Activated T-helper 9 cell treated with anti-CD3 and anti-CD28 coated beads, Interleukin-2, amount 50 U/mL, for 16 hours (primary cell): Measurements from ENCODE around the gene CHDH.

ENCODE experiments used
- DNase-seq: peaks from one replicate; pipeline ENCODE4 v3.0.0-alpha.2; 2020; ENCODE audit warnings: low read depth

CHDH gene

DNA sequence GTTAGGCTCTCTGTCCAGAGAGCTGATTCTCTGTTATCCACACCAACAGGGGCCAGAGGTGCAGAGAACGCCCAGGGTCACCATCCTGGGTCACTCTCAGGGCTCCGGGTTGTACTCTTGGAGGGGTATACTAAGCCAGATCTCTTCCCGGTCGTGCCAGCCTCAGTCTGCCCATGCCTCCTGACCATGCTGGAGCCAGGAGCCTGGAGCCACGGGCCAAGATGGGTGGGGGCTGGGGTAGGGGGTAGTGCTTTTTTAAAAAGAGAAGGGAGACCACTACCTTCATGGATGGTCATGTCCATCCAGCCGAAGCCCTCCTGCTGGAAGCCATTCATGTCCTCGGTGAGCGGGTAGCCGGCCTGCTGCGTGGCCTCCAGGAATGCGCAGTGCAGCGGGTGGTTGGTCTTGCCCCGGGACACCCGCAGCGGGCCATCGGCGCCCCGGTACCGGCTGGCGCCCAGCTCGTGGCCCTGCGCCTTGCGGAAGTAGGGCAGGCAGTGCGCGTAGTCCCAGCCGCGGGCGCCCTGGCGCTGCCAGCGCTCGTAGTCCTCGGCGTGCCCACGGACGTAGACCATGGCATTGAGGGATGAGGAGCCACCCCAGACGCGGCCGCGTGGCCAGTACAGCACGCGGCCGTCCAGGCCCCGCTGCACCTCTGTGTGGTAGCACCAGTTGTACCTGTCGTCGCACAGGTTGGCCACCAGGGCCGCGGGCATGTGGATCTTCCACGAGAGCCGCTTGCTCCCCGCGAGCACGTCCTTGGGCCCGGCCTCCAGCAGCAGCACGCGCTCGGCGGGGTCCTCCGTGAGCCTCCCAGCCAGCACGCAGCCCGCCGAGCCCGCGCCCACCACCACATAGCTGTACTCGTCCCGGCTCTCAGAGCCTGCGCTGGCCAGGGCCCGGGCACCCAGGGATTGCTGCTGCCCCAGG is 22.9 kb downstream of the CHDH start:
- no peak for DNase-seq

DNA sequence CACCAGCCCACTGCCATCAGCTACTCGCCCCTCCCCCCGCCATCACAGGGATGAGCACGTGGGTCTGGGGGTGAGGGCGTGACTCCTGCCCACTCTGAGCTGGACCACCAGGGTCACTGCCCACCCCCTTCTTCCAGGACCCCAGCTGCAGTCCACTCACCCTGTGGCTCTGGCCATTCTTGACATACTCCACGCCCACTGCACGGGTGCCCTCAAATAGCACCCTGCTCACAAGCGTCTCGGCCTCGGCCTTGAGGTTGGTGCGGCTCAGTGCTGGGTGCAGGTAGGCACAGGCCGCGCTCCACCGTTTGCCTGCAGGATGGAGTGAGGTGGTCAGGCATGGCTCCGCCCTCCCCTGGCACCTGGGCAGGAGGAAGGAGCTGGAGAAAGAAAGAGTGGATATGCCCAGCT is 23.9 kb downstream of the CHDH start:
- DNase-seq, result no peak

DNA sequence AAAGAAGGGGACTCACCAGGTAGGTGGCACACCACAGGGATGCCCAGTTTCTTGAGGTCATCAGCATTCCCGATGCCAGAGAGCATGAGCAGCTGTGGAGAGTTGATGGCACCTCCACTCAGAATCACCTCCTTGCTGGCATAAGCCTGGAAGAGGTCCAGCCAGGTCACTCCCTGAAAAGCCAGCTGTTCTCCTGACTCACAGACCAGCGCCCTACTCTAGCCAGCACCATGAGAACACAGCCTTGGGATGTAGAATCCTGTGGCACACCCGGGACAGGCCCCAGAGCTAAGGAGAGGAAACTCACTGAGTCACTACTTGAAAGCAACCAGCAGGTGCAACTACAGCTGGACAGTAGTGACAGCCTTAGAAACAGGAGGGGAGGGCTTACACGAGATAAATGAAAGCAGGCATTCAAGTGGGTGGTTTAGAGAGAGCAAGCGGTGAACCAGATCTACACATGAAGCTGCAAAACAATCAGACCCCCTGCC is 24.5 kb downstream of the CHDH start:
- no peak for DNase-seq

DNA sequence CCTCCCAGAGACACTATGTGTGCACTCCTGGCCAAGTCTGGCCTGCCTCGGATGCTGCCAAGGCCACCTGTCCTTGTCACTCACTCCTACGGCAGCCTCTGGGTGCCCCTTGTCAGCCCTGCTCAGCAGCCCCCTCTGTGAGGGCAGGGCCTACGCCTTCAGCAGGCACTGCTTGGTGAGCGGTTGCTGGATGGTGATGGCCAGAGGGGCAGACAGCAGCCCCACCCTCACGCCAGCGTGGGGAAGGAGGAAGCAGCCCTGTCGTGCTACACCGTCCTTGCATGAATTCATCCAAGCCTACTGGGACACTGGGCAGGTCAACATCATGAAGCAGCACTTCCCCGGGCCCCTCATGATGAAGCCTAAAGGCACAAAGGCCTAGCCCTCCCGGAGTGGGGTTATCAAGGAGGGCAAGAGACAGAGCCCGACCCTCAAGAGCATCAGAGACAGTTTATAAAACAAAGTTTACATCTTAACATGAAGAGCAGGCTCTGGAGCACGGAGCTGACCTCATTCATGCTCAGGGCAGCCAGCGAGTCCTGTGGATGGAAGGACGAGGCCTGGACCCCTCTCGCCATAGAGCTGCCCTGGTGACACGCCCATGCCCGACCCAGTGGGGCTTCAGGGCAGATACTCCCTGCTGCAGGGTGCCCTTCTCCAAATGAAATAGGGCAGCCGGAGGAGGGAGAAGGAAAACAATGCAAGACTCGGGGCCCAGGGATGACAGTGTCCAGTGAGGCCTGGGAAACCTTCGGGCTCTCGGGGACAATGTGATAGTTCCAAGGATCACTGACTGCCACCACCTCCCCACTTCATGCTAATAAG is 25.3 kb downstream of the CHDH start:
- DNase-seq, result no peak

DNA sequence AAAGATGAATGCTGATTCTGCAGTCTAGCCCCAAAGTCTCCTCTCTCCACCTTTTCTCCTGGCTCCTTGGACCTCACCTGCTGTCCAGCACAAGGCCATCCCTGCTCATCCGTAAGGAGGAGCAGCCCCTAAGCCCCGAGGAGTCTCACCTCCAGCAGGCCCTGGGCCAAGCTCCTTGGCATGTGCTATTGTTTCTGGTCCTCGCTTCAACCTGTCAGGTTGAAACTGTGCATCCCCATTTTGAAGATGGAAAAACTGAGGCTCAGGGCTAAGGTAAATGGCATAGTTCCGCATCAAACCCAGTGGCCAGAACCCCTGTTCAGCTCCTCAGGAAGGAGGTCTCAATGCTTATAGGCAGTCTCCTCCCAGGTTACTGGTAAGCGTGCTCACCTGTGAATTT is 26.1 kb downstream of the CHDH start:
- no peak for DNase-seq

DNA sequence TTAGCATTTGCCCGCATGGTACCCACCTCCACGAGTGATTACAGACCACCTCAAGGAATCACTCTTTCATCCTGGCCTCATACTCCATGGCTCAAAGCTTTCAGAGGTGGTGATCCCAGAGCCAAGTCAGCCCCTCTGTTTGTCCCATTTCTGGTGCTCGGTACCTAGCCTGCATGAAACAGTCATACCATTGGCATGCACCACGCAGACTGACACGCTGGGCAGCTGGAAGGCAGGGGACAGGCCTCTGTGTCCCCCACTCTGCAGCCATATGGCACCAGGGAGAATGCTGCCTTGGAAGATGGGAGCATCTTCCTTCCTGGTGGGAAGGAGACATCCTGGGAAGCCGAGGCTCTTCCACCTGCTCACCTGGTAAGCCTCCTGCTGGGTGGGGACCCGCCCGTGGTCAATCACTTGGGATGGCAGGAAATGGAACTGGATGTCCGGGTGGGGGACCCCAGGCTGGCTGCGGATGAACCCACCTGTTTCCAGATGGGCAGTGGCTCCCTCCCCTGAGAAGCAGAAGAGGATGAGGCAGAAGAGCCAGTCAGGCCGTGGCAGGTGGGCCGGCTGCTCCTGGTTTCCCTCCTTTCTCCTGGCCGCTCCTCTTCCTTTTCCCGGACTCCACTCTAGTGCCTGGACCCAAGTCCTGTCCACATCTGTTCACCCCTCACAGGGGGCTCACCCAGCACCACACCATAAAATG is 26.9 kb downstream of the CHDH start:
- no peak for DNase-seq

DNA sequence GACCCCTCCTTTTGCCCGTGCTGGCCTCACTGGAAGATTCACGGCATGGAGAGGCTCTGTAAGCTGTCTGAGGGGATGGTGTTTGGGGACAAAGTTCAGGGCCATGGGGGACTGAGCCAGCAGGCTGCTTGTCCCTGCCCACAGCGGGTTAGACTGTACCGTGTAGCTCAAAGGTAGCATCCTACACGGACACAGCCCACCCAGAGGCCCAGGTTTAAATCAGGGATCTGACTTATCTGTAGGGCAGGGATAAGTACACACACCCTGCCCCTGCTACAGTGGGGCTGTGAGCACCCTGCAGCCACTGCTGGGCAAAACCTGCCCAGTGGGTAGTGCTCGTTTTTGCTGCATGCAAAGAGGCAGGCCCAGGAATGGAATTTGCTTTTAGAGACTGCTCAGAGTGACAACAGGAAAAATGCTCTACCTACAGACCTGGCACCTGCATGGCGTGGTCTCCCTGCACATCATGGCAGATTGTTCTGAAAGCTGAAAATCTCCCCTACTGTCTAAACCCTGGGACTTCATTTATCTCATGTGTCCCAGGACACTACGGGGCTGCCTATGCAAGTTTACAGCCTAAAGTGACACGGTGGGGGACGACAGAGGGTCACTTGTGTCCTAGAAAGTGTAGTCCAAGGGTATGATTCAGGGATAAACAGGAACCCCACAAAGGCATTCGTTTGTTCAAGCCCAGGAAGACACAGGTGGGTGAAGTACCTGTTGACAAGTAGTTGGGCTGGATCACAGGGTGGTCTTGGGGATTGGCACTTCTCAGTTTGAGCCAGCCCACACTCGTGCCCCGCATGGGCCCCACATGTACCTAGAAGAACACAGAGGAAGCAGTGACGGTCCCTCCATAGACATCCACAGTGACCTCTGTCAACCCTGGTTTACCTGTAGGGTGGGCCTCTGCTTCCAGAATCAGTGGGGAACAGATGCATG is 27.7 kb downstream of the CHDH start:
- DNase-seq, result no peak

DNA sequence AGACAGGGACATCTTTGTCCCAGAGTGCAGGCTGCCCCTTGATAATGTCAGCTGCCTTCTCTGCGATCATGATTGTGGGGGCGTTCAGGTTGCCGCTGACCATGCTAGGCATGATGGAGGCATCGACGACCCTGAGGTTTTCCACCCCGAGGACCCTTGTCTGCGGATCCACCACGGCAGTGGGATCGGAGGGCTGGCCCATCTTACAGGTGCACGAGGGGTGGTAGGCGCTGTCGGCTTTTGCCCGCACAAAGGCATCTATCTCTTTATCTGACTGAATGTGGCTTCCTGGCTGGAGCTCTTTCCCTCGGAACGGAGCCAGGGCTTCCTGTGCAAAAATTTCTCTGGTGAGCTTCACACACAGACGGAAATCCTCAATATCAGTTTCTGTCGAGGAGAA is 28.4 kb downstream of the CHDH start:
- DNase-seq, result no peak

DNA sequence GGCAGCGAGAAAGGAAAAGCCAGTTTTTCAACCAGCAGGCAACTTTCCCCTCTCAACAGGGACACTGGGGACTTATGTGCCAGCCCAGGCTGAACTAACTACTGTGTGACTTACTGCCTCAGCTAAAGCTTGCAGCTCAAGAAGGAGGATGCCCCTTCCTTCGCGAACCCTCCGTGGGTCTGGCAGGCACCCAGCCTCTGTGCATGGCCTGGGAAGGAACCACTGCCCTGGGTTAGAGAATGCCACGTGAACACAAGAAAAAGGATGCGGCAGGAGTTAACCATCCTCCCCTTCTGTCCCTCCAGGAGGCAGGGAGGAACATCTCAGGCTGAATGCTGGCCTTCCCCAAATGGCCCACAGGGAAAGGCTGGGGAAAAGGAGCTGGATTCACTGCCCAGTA is 29.0 kb downstream of the CHDH start:
- DNase-seq, result no peak

DNA sequence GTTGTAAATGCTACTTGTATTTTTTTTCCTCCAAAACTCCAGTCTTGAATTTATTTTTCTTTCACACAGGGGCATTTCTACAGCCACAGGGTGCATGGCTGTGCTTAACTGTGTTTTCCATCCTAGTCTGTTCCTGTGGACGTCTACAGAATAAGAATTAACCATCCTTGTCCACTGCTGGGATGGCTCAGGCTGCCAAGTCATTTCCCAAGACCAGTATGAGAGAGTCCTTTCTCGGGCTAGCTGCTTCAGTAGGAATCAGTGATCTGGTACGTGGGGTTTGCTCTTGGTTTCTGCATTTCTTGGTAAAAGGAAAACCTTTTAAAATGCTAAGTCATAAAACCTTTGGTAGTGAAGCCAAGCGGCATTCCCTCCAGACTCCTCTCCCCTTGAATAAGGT is 29.8 kb downstream of the CHDH start:
- no peak for DNase-seq

DNA sequence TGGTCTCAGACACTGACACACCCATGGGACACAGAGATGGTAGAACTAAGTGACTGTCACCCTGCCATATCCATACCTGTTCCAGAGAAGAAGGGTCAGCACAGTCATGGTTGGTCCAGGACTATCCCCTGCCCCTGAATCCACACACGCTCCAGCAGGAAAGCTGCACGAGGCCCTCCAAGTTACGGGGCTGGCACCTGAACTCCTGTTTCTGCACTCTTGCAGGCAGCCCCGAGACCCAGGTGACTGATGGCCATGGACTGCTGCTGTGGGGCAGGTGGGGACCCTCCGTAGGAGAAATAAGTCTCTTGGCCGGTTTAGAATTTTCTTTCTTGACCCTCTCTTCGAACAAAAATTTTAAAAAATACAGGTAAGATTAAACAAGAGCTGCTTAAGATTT is 30.6 kb downstream of the CHDH start:
- DNase-seq, result no peak

DNA sequence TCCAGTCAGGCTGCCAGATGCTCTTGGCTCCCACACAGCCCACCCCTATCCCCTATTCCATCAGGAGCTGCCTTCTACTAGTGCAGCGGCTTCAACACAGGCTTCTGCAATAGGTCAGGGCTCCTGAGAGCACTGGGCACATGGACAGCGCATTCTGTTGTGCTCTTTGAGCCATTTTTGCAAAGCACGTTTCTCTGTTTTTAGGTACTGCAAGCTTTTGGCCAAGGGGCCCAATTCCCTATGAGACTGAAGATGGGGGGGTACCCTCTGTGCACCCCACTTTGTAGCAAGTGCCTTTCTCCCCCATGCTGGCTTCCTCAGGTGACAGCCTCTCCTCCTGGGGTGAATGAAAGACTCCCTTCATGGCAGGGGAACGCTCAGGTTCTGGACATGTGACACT is 31.2 kb downstream of the CHDH start:
- DNase-seq, result no peak

DNA sequence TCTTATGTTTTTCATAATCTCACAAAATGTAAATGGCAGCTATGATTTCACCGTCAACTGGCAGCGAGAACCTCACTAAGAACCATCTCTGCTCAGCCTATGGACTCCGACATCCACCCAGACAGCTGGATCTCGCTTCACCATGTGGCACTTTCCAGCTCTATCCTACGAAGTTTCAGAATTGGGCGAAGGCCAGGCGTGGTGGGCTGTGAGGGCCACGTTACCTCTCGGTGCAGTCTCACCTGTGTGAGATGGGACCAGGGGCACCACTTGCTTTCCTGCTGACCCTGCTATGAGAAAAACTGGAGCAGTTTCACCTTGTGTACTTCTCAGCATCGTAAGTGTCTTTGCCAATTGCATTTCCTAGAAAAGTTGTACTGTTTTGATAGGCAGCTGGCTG is 32.3 kb downstream of the CHDH start:
- DNase-seq, result no peak

DNA sequence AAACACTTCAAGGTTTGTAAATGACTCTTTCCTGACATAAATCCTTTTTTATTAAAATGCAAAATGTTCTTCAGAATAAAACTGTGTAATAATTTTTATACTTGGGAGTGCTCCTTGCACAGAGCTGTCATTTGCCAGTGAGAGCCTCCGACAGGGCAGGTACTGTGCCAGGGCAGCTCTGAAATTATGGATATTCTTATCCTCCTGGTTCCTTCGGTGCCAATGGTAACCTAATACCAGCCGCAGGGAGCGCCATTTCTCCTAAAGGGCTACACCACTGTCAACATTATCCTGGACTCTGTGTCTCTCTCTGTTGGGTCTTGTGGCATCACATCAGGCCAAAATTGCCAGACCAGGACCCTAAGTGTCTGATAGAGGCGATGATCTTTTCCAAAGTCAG is 33.0 kb downstream of the CHDH start:
- DNase-seq, result no peak

DNA sequence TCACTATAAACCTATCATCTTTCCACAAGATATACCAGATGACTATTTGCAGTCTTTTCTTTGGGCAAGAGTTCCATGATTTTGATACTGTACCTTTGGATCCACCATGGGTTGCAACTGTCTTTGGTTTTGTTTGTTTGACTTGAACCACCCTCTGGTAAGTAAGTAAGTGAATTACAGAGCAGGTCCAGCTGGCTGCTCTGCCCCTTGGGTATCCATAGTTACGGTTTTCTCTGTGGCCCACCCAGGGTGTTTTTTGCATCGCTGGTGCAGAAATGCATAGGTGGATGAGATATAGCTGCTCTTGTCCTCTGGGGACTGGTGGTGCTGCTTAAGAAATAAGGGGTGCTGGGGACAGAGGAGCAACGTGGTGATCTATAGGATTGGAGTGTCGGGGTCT is 33.8 kb downstream of the CHDH start:
- DNase-seq, result no peak

DNA sequence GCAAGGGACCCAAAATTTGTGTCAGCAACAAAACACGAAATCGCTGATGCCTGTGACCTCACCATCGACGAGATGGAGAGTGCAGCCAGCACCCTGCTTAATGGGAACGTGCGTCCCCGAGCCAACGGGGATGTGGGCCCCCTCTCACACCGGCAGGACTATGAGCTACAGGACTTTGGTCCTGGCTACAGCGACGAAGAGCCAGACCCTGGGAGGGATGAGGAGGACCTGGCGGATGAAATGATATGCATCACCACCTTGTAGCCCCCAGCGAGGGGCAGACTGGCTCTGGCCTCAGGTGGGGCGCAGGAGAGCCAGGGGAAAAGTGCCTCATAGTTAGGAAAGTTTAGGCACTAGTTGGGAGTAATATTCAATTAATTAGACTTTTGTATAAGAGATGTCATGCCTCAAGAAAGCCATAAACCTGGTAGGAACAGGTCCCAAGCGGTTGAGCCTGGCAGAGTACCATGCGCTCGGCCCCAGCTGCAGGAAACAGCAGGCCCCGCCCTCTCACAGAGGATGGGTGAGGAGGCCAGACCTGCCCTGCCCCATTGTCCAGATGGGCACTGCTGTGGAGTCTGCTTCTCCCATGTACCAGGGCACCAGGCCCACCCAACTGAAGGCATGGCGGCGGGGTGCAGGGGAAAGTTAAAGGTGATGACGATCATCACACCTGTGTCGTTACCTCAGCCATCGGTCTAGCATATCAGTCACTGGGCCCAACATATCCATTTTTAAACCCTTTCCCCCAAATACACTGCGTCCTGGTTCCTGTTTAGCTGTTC is 34.9 kb downstream of the CHDH start:
- no peak for DNase-seq

DNA sequence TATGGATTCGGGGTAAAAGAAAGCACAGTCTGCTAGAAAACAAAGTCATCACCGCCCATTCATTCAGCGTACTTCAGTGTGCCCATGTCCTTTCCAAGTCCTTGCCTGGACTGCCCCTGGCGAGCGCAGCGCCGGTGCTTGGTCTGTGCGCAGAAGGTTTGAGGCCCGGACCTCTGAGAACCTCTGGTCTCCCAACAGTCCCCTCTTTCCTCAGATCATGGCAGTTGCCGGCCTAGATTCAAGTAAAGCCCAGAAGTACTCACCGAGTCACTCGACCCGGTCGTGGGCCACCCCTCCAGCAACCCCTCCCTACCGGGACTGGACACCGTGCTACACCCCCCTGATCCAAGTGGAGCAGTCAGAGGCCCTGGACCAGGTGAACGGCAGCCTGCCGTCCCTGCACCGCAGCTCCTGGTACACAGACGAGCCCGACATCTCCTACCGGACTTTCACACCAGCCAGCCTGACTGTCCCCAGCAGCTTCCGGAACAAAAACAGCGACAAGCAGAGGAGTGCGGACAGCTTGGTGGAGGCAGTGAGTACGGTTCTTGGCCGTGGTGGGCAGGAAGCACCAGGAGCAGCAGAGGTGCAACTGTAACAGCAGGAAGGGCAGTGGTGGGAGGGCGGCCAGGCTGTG is 36.3 kb downstream of the CHDH start:
- no peak for DNase-seq

DNA sequence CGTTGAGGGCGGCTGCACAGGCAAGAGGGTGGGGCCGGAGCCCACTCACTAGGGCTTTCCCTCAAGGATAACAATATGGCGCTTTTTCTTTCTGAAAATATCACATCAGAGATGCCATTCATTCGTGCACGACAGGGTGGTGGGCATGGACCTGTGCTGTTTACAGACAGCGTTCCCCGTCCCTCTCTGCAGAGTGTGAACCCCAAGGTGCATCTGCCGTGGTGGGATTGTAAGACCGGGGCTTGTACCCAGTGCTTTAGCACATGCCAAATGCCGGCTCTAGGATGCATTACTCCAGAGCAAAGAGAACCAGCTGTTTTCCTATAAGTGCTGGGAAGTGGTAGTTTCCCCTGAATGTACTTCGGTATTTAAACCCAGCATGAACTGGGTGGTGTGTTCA is 37.0 kb downstream of the CHDH start:
- DNase-seq, result no peak

DNA sequence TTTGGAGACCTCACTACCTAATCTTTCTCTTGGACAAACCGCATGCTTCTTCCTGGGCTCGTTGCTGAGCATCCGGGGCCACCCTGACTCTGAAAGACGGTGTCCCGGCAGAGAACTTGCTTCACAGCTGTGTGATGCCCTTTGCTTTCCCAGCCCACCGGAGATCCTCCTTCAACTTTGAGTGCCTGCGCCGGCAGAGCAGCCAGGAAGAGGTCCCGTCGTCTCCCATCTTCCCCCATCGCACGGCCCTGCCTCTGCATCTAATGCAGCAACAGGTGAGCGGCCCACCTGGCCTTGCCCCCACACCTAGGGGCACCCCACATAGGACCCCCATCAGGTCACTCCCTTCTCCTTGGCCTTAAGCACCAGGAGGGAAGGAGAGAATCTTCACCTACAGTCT is 37.7 kb downstream of the CHDH start:
- no peak for DNase-seq
